ENCODE data around the gene TEAD2.

DNA sequence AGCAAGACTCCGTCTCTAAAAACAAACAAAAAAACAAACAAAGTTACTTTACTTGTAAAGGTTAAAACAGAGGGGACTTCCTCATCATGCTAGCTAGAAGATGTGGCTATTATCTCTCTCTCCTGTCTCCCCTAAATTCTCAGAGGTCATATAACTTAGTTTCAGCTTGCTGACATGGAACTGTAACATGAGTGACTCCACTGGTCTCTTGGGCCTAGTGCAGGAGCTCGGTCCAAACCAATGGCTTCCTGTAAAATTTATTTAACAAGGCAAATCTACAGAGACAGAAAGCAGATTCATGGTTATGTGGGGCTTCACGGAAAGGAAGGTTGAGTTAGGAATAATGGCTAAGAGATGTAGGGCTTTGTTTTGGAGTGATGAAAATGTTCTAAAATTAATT, 16.3 kb upstream of the TEAD2 start:
- TF ChIP-seq CREB1 (IDR thresholded peaks at IDR 0.05; ENCODE audit: low read depth) (no peak), EP300 (IDR thresholded peaks at IDR 0.05; ENCODE audit: borderline replicate concordance) (no peak), YY1 (IDR thresholded peaks at IDR 0.05; ENCODE audit: low read depth) (no peak), FOXM1 (IDR thresholded peaks at IDR 0.05; ENCODE audit: borderline replicate concordance, low read depth) (no peak), TAF1 (IDR thresholded peaks at IDR 0.05; ENCODE audit: low read depth) (no peak), NFIC (IDR thresholded peaks at IDR 0.05) (no peak), CEBPB (IDR thresholded peaks at IDR 0.05) (no peak), RAD21 (IDR thresholded peaks at IDR 0.05; ENCODE audit: low read depth) (no peak), EGR1 (IDR thresholded peaks at IDR 0.05) (no peak)
- TF ChIP-seq, protein P1, sequence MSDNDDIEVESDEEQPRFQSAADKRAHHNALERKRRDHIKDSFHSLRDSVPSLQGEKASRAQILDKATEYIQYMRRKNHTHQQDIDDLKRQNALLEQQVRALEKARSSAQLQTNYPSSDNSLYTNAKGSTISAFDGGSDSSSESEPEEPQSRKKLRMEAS (IDR thresholded peaks at IDR 0.05) = no peak
- TF ChIP-seq, protein P2, sequence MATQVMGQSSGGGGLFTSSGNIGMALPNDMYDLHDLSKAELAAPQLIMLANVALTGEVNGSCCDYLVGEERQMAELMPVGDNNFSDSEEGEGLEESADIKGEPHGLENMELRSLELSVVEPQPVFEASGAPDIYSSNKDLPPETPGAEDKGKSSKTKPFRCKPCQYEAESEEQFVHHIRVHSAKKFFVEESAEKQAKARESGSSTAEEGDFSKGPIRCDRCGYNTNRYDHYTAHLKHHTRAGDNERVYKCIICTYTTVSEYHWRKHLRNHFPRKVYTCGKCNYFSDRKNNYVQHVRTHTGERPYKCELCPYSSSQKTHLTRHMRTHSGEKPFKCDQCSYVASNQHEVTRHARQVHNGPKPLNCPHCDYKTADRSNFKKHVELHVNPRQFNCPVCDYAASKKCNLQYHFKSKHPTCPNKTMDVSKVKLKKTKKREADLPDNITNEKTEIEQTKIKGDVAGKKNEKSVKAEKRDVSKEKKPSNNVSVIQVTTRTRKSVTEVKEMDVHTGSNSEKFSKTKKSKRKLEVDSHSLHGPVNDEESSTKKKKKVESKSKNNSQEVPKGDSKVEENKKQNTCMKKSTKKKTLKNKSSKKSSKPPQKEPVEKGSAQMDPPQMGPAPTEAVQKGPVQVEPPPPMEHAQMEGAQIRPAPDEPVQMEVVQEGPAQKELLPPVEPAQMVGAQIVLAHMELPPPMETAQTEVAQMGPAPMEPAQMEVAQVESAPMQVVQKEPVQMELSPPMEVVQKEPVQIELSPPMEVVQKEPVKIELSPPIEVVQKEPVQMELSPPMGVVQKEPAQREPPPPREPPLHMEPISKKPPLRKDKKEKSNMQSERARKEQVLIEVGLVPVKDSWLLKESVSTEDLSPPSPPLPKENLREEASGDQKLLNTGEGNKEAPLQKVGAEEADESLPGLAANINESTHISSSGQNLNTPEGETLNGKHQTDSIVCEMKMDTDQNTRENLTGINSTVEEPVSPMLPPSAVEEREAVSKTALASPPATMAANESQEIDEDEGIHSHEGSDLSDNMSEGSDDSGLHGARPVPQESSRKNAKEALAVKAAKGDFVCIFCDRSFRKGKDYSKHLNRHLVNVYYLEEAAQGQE (IDR thresholded peaks at IDR 0.05; ENCODE audit: low read depth) = no peak
- TF ChIP-seq, protein P3, sequence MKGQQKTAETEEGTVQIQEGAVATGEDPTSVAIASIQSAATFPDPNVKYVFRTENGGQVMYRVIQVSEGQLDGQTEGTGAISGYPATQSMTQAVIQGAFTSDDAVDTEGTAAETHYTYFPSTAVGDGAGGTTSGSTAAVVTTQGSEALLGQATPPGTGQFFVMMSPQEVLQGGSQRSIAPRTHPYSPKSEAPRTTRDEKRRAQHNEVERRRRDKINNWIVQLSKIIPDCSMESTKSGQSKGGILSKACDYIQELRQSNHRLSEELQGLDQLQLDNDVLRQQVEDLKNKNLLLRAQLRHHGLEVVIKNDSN (IDR thresholded peaks at IDR 0.05) = no peak
